HEK293 (cell line): ENCODE results near the gene NOP56.

Experiments
- BCL11A ChIP-seq: fragments of 450-650 bp; formaldehyde crosslinking; IDR thresholded peaks from 2 replicates; pipeline ENCODE4 v1.5.1; 2016; ENCODE audit warnings: low read depth, missing biosample characterization, missing genetic modification characterization
- CTCF ChIP-seq: fragments of 450-650 bp; formaldehyde crosslinking; IDR thresholded peaks from 2 replicates; pipeline ENCODE4 v1.5.1; 2016; ENCODE audit warnings: missing biosample characterization, missing genetic modification characterization
- REPIN1 ChIP-seq: fragments of 450-650 bp; formaldehyde crosslinking; IDR thresholded peaks from 2 replicates; pipeline ENCODE4 v1.5.1; 2017; ENCODE audit warnings: missing biosample characterization, missing genetic modification characterization, low read depth
- REST ChIP-seq: fragments of 450-650 bp; formaldehyde crosslinking; IDR thresholded peaks from 2 replicates; pipeline ENCODE4 v1.5.1; 2016; ENCODE audit warnings: missing biosample characterization, missing genetic modification characterization
- ZNF221 ChIP-seq: fragments of 450-650 bp; formaldehyde crosslinking; IDR thresholded peaks from 2 replicates; pipeline ENCODE4 v1.5.1; 2017; ENCODE audit warnings: missing biosample characterization, missing genetic modification characterization, borderline replicate concordance
- ZNF311 ChIP-seq: fragments of 450-650 bp; formaldehyde crosslinking; IDR thresholded peaks from 2 replicates; pipeline ENCODE4 v1.5.1; 2017; ENCODE audit warnings: missing biosample characterization, missing genetic modification characterization, borderline replicate concordance
- ZNF654 ChIP-seq: fragments of 450-650 bp; formaldehyde crosslinking; IDR thresholded peaks from 2 replicates; pipeline ENCODE4 v1.5.1; 2016; ENCODE audit warnings: low read depth, missing biosample characterization, missing genetic modification characterization

- TF ChIP-seq CTCF = no peak
- no peak for TF ChIP-seq REPIN1 (tag by site-specific recombination)
- TF ChIP-seq REST = no peak
- TF ChIP-seq ZNF311 (tag by site-specific recombination) = no peak
- no peak for TF ChIP-seq ZNF654
- TF ChIP-seq BCL11A (tag by site-specific recombination) = no peak
- TF ChIP-seq ZNF221 (tag by site-specific recombination) = no peak
Measured at GRCh38 chr20:2693286-2694007, 41.0 kb downstream of the NOP56 start.
